Central memory CD8-positive, alpha-beta T cell (primary cell): Measurements from ENCODE around the gene BFSP2.

Experiments
- ATAC-seq: fragments of 150-1000 bp; cut with Tn5 transposase; replicated peaks from 2 replicates; pipeline ENCODE4 v1.10.0; 2022; ENCODE audit warnings: mild to moderate bottlenecking, moderate FRiP score, moderate number of reproducible peaks; ENCODE audit not compliant: poor library complexity, severe bottlenecking; ENCODE audit errors: extremely low read depth
- DNase-seq, 2 donors: peaks; one replicate each; pipeline ENCODE4 v3.0.0; 2021; ENCODE audit warnings: low spot score in 2 of 2
- H3K27ac Mint-ChIP-seq: one replicate; pipeline ENCODE4 v1.8.0; 2022; ENCODE audit warnings: low read depth, mild to moderate bottlenecking, moderate library complexity, mixed read lengths
- H3K27me3 Mint-ChIP-seq: one replicate; pipeline ENCODE4 v1.8.0; 2022; ENCODE audit warnings: mixed read lengths
- H3K36me3 Mint-ChIP-seq: one replicate; pipeline ENCODE4 v1.8.0; 2022; ENCODE audit warnings: mild to moderate bottlenecking, moderate library complexity, mixed read lengths; ENCODE audit not compliant: insufficient read depth
- H3K4me1 Mint-ChIP-seq: one replicate; pipeline ENCODE4 v1.8.0; 2022; ENCODE audit warnings: mixed read lengths
- H3K4me3 Mint-ChIP-seq: one replicate; pipeline ENCODE4 v1.8.0; 2022; ENCODE audit warnings: mild to moderate bottlenecking, moderate library complexity, mixed read lengths
- H3K9me3 Mint-ChIP-seq: one replicate; pipeline ENCODE4 v1.8.0; 2022; ENCODE audit warnings: mixed read lengths

BFSP2 gene

DNA sequence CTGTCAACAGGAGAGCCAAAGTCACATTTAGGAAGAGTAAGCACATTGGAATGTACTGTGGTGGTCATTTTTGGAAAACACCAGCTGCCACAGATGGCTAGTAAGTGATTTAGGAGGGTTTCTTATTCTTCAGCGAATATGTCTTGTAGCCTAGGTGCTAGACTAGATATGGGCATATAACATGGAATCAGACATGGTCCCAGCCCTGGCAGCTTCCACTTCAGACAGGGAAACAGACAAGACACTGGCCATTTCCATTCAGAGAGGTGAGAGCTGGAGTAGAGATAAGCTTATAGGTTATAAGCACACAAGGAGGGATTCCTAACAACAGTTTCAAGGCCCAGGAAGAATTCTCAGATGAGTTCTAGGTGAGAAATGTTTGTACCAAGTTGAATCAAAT is 28.2 kb upstream of the BFSP2 start:
- Mint-ChIP-seq H3K4me1 (no peaks in the 10 kb centered on the region), H3K27me3 (peaks cover 20% of the 10 kb centered on the region), H3K9me3 (no peaks in the 10 kb centered on the region), H3K4me3 (no peak overlapping the region), H3K36me3 (peaks cover 2% of the 10 kb centered on the region), H3K27ac (no peak overlapping the region)
- no peak for ATAC-seq
- no peak for DNase-seq

DNA sequence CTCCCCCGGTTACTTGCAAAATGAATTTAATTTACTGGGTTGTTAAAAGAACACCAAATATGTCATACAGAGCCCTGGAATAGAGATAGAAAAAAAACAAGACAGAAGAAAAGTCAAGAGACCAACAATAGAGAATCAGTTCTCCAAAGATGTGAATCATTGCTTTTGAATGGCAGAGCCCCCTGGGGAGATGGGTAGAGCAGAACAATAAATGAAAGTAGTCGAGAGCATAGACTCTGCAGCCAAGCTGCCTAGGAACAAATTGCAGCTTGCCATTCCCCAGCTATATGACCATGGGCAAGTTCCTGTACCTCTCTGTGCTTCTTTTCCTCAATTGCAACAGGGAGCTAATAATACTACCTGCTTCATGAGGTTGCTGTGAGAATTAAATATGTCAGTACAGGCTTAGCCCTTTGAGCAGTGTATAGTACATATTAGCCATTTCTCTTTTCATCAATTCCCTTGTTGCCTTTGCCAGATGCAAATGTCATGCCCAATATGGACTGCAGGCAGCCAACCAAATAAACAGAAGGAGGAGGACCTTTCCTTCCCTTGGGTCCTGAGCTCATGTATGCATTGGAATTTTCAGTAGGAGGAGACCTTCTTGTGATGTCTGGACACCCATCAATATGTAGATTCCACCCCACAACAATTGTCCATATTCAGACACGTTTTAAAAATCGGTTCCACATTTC is 25.0 kb upstream of the BFSP2 start:
- H3K27me3 Mint-ChIP-seq, result peaks cover 17% of the 10 kb centered on the region
- peaks cover 2% of the 10 kb centered on the region for H3K36me3 Mint-ChIP-seq
- DNase-seq (no peak), ATAC-seq (no peak)
- no peak overlapping the region for H3K4me3 Mint-ChIP-seq
- no peaks in the 10 kb centered on the region for H3K4me1 Mint-ChIP-seq
- no peaks in the 10 kb centered on the region for H3K9me3 Mint-ChIP-seq
- H3K27ac Mint-ChIP-seq, result no peak overlapping the region

DNA sequence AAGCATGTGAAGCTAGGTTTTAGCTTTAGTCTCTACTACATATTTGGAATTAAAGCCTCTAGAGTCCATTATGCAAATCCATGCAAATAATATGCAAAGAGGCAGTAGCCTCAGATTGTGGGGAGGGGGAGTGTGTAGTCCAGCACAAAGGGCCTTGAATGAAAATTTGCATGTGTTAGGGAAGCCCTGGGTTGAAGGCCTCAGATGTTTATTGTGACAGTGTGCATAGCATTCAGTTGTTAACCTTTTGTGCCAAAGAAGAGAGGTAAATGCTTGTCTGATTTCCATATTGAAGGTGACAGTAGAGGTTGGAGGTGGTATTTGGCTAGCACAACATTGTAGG is 24.5 kb upstream of the BFSP2 start:
- no peaks in the 10 kb centered on the region for H3K9me3 Mint-ChIP-seq
- H3K4me1 Mint-ChIP-seq, result no peaks in the 10 kb centered on the region
- no peak overlapping the region for H3K4me3 Mint-ChIP-seq
- peaks cover 12% of the 10 kb centered on the region for H3K27me3 Mint-ChIP-seq
- DNase-seq, result no peak
- no peak overlapping the region for H3K27ac Mint-ChIP-seq
- ATAC-seq, result no peak
- H3K36me3 Mint-ChIP-seq, result peaks cover 2% of the 10 kb centered on the region

DNA sequence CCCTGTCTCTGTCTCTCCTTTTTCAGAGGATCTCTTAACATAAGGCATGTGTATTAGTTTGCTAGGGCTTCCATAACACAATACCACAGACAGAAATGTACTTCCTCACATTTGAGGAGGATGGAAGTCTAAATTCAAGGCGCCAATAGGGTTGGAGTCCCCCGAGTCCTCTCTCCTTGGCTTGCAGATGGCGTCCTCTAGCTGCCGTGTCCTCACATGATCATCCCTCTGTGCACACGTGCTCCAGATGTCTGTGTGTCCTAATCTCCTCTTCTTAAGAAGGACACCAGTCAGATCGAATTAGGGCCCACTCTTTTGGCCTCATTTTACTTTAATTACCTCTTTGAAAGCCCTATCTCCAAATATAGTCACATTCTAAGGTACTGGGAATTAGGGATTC is 23.0 kb upstream of the BFSP2 start:
- Mint-ChIP-seq H3K27ac (no peak overlapping the region), H3K36me3 (no peaks in the 10 kb centered on the region), H3K27me3 (peaks cover 14% of the 10 kb centered on the region), H3K9me3 (no peaks in the 10 kb centered on the region), H3K4me1 (no peaks in the 10 kb centered on the region), H3K4me3 (no peak overlapping the region)
- no peak for ATAC-seq
- no peak for DNase-seq

DNA sequence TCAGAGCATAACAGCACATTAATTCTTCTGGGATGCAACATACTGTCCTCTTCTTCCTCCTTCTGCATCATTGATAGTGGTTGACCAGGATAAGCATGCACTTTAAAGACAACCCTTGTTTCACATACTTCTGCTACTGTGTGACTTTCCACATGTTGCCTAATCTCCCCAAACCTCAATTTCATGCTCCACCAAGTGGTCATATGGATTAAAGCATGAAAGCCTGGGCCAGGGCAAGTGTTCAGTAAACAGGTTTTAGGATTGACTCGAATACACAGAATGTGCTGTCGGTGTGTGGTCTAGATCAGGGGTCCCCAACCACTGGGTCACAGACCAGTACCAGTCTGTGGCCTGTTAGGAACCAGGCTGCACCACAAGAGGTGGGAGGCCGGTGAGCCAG is 22.5 kb upstream of the BFSP2 start:
- H3K36me3 Mint-ChIP-seq, result no peaks in the 10 kb centered on the region
- H3K27ac Mint-ChIP-seq, result no peak overlapping the region
- H3K4me1 Mint-ChIP-seq, result no peaks in the 10 kb centered on the region
- H3K9me3 Mint-ChIP-seq, result no peaks in the 10 kb centered on the region
- no peak for ATAC-seq
- H3K4me3 Mint-ChIP-seq, result no peak overlapping the region
- H3K27me3 Mint-ChIP-seq, result peaks cover 18% of the 10 kb centered on the region
- no peak for DNase-seq

DNA sequence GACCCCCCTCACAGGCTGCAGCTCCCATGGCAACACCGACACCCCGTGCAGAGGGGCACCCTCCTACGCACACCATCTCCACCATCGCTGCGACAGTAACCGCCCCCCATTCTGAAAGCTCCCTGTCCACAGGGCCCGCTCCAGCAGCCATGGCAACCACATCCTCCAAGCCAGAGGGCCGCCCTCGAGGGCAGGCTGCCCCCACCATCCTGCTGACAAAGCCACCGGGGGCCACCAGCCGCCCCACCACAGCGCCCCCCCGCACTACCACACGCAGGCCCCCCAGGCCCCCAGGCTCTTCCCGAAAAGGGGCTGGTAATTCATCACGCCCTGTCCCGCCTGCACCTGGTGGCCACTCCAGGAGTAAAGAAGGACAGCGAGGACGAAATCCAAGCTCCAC is 19.9 kb upstream of the BFSP2 start:
- Mint-ChIP-seq H3K4me1 (no peaks in the 10 kb centered on the region), H3K27ac (no peak overlapping the region), H3K27me3 (peaks cover 38% of the 10 kb centered on the region), H3K4me3 (no peak overlapping the region), H3K9me3 (no peaks in the 10 kb centered on the region), H3K36me3 (no peaks in the 10 kb centered on the region)
- ATAC-seq, result no peak
- DNase-seq, result no peak

DNA sequence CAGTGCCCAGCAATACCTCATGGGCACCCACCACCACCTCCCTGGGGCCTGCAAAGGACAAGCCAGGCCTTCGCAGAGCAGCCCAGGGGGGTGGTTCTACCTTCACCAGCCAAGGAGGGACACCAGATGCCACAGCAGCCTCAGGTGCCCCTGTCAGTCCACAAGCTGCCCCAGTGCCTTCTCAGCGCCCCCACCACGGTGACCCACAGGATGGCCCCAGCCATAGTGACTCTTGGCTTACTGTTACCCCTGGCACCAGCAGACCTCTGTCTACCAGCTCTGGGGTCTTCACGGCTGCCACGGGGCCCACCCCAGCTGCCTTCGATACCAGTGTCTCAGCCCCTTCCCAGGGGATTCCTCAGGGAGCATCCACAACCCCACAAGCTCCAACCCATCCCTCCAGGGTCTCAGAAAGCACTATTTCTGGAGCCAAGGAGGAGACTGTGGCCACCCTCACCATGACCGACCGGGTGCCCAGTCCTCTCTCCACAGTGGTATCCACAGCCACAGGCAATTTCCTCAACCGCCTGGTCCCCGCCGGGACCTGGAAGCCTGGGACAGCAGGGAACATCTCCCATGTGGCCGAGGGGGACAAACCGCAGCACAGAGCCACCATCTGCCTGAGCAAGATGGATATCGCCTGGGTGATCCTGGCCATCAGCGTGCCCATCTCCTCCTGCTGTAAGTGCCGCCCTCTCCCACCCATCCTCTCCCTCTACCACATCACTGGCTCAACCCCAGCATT is 19.2 kb upstream of the BFSP2 start:
- Mint-ChIP-seq H3K9me3 (no peaks in the 10 kb centered on the region), H3K36me3 (no peaks in the 10 kb centered on the region), H3K4me1 (no peaks in the 10 kb centered on the region), H3K4me3 (no peak overlapping the region), H3K27ac (no peak overlapping the region), H3K27me3 (peaks cover 45% of the 10 kb centered on the region)
- ATAC-seq, result no peak
- DNase-seq, result no peak

DNA sequence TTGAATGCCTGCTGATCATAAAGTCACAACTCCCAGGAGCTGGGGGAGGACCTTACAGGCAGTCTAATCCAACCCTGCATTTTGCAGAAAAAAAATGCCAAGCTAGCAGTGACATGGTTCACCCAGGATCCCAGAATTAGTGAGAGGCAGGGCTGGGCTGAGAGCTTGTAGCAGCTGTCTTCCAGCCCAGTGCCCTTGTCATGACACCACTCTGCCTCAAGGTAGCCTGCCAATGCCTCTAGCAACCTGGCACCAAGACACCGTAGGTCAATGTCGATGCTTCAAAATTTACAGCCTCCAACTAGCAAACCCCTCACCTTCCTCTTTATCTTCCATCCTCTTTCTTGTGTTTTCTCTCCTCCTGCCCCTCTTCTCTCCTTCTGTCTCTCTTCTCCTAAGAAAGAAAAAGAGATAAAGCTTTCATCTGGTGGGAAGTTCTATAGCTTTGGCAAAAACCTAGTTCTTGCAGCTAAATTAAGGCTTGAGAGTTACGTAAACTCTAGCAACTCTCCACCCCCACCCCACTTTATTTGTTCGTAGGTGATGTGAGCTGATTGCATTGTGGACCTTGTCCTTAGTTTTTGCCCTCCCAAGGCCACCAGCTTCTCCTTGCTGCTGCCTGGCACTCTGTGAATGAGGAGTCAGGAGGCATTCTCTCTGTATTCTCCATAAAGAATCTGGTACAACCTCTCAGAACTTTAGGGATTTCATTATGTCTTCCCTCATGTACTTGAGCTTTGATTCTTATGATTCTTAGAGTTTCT is 18.3 kb upstream of the BFSP2 start:
- ATAC-seq, result no peak
- Mint-ChIP-seq H3K36me3 (no peaks in the 10 kb centered on the region), H3K4me1 (no peaks in the 10 kb centered on the region), H3K9me3 (no peaks in the 10 kb centered on the region), H3K27me3 (peaks cover 45% of the 10 kb centered on the region), H3K27ac (no peak overlapping the region), H3K4me3 (no peak overlapping the region)
- no peak for DNase-seq

DNA sequence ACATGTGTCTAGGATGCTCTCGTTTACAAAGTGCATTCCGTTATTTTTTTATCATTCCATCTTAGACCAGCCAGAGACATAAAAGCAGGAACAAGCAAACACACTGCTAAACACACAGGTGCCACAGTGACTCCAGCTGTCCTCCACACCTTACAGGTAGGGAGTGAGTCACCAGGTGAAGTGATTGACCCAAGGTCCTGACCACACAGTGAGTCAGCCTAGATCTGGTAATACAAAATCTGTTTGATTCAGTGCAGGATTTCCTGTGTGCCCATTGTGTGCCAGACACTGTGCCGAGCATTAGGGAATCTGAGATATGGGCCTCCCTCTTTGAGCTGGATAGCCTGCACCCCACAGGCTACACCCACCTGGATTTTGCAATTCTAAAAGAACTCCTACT is 16.7 kb upstream of the BFSP2 start:
- Mint-ChIP-seq H3K27me3 (peaks cover 45% of the 10 kb centered on the region), H3K27ac (no peak overlapping the region), H3K36me3 (no peaks in the 10 kb centered on the region), H3K4me1 (no peaks in the 10 kb centered on the region), H3K9me3 (no peaks in the 10 kb centered on the region), H3K4me3 (no peak overlapping the region)
- ATAC-seq (no peak), DNase-seq (no peak)

DNA sequence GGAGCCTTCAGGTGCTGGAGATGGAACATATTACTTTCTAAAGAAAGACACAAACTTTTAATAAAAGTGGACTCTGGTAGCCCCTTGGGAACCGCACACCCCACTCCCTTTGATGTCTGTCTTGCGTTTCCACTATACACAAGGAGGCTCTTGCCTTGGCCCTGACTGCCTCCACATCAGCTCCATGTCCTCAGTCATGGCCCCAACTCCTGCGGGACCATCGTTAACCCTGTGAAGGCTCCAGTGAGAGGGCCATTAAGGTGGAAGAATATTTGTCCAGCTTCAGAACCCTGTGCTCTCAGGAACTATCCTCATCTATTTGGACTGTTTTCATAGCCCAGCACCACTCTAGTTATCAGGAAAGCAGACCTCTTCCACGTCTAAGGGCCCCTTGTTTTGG is 16.1 kb upstream of the BFSP2 start:
- H3K27ac Mint-ChIP-seq, result no peak overlapping the region

DNA sequence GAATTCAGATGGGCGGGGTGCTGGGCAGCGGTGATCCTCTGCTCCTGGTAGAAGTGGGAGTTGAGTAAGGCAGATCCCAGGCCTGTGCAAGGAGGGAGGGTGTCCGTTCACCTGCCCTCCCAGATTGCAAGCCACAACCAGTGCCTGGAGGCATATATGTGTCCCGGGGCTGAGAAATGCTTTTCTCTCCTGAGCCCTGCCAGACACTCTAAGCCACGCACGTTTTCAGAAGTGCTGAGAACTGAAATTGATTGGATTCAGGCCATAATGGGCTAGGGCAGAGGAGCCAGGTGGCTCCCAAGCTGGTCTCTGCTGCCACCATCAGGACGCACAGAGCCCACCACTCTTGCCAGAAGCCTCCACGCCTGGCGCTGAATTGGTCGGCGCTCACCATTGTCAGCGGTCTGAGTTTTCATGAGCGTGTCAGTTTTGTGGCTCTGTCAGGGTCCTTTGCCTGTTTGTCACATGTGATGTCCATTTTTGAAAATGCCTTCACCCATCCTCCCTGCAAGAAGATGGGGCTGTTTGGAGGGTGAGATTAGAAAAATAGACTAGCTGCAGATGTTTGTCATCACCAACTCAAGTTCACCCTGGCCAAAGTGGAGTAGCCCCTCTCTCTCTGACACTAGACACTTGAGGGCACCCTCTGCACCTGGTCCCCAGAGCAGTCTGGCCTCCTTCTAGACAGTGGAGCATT is 15.4 kb upstream of the BFSP2 start:
- no peak overlapping the region for H3K27ac Mint-ChIP-seq
- no peaks in the 10 kb centered on the region for H3K9me3 Mint-ChIP-seq
- ATAC-seq (no peak), DNase-seq (no peak)
- H3K36me3 Mint-ChIP-seq, result no peaks in the 10 kb centered on the region
- peaks cover 45% of the 10 kb centered on the region for H3K27me3 Mint-ChIP-seq
- no peak overlapping the region for H3K4me3 Mint-ChIP-seq
- no peaks in the 10 kb centered on the region for H3K4me1 Mint-ChIP-seq

More for the DNA sequence above, 16.1 kb upstream of the BFSP2 start:
- H3K9me3 Mint-ChIP-seq, result no peaks in the 10 kb centered on the region
- no peaks in the 10 kb centered on the region for H3K36me3 Mint-ChIP-seq
- no peaks in the 10 kb centered on the region for H3K4me1 Mint-ChIP-seq
- ATAC-seq (no peak), DNase-seq (no peak)
- H3K4me3 Mint-ChIP-seq, result no peak overlapping the region
- H3K27me3 Mint-ChIP-seq, result peaks cover 45% of the 10 kb centered on the region

DNA sequence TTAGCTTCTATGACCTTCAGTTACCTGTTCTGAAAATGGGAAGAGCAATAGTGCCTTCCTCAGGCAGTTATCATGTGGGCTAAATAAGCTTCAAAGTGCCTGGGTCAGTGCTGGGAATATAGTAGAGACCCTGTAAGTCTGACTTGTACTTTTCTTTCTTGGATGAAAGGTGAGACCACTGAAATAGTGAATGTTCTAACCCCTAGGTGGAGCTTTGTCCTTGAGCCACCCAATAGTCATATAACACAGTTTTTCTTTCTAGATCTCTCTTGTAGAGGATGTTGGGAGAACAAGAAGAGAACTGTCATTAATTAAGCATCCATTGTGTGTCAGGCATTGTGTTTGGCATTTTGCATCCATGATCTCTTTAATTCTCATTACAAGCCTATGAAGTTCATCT is 13.0 kb upstream of the BFSP2 start:
- peaks cover 33% of the 10 kb centered on the region for H3K27me3 Mint-ChIP-seq
- DNase-seq, result no peak
- no peaks in the 10 kb centered on the region for H3K9me3 Mint-ChIP-seq
- H3K36me3 Mint-ChIP-seq, result no peaks in the 10 kb centered on the region
- ATAC-seq, result no peak
- no peak overlapping the region for H3K4me3 Mint-ChIP-seq
- H3K4me1 Mint-ChIP-seq, result no peaks in the 10 kb centered on the region
- no peak overlapping the region for H3K27ac Mint-ChIP-seq
